DND-41 (cell line): ENCODE data around the gene FHOD3.

ENCODE experiments used
- CTCF ChIP-seq: IDR thresholded peaks from 2 replicates; pipeline ENCODE4 v1.5.1; 2012; ENCODE audit warnings: borderline replicate concordance, low read length, moderate library complexity, mild to moderate bottlenecking; ENCODE audit not compliant: poor library complexity, severe bottlenecking; ENCODE audit errors: extremely low read depth
- EZH2 ChIP-seq: IDR thresholded peaks from 3 replicates; pipeline ENCODE4 v1.6.1; 2012; ENCODE audit warnings: borderline replicate concordance, low read depth, mild to moderate bottlenecking, moderate library complexity, low read length, inconsistent platforms; ENCODE audit not compliant: severe bottlenecking

GRCh38 chr18:36352384-36352783 is 54.9 kb downstream of the FHOD3 start:
- TF ChIP-seq CTCF, result no peak
- no peak for TF ChIP-seq EZH2
